Measurements from ENCODE around the gene CARD9.
A peak's percentile ranks its signal among the peaks of the same experiment; 100 is the strongest.

The CARD9 gene

GRCh38 chr9:136355616-136356557, 17.6 kb downstream of the CARD9 start (continued):
- no peak for TF ChIP-seq RBAK (tag by site-specific recombination; IDR thresholded peaks at IDR 0.05)
- TF ChIP-seq ZNF221 (tag by site-specific recombination; IDR thresholded peaks at IDR 0.05; ENCODE audit: borderline replicate concordance), result no peak
- no peak for TF ChIP-seq ZNF148 (tag by site-specific recombination; IDR thresholded peaks at IDR 0.05; ENCODE audit: borderline replicate concordance)
- TF ChIP-seq ZNF48 (tag by site-specific recombination; IDR thresholded peaks at IDR 0.05), result no peak
- TF ChIP-seq ZNF133 (tag by site-specific recombination; IDR thresholded peaks at IDR 0.05), result no peak
- TF ChIP-seq ZIC2 (tag by site-specific recombination; IDR thresholded peaks at IDR 0.05), result peak; percentile 19; the same call in 1 of the 2 replicates
- no peak for TF ChIP-seq ZNF558 (tag by site-specific recombination; IDR thresholded peaks at IDR 0.05)
- TF ChIP-seq ZNF37A (tag by site-specific recombination; IDR thresholded peaks at IDR 0.05), result no peak
- no peak for TF ChIP-seq ZNF335 (tag by site-specific recombination; conservative IDR thresholded peaks at IDR 0.05)
- TF ChIP-seq OSR2 (tag by site-specific recombination; IDR thresholded peaks at IDR 0.05), result no peak
- TF ChIP-seq ZNF488 (tag by site-specific recombination; IDR thresholded peaks at IDR 0.05), result no peak
- TF ChIP-seq ZFHX2 (tag by site-specific recombination; conservative IDR thresholded peaks at IDR 0.05), result peak; percentile 33; the same call in 1 of the 2 replicates
- no peak for TF ChIP-seq ZNF280C (tag by site-specific recombination; IDR thresholded peaks at IDR 0.05)
- TF ChIP-seq ZNF704 (tag by site-specific recombination; IDR thresholded peaks at IDR 0.05), result no peak
- TF ChIP-seq ZNF544 (tag by site-specific recombination; IDR thresholded peaks at IDR 0.05), result no peak
- TF ChIP-seq IKZF3 (tag by site-specific recombination; IDR thresholded peaks at IDR 0.05), result no peak
- no peak for TF ChIP-seq ZNF324 (tag by site-specific recombination; IDR thresholded peaks at IDR 0.05)
- no peak for TF ChIP-seq ZNF654 (tag by site-specific recombination; IDR thresholded peaks at IDR 0.05; ENCODE audit: low read depth)
- peak; percentile 43; the same call in 1 of the 2 replicates for TF ChIP-seq KLF8 (tag by site-specific recombination; IDR thresholded peaks at IDR 0.05)
- peak; percentile 82 for TF ChIP-seq BCL11B (tag by site-specific recombination; IDR thresholded peaks at IDR 0.05; ENCODE audit: low read depth)
- 0 out of 2 replicates have a peak, but pooled peaks have one; percentile 14 for TF ChIP-seq KLF17 (tag by site-specific recombination; IDR thresholded peaks at IDR 0.05)
- no peak for TF ChIP-seq ZNF837 (tag by site-specific recombination; IDR thresholded peaks at IDR 0.05)
- 0 out of 2 replicates have a peak, but pooled peaks have one; percentile 15 for TF ChIP-seq EGR2 (tag by site-specific recombination; IDR thresholded peaks at IDR 0.05; ENCODE audit: low read depth)
- TF ChIP-seq ZNF677 (tag by site-specific recombination; IDR thresholded peaks at IDR 0.05), result no peak
- TF ChIP-seq ZNF555 (tag by site-specific recombination; conservative IDR thresholded peaks at IDR 0.05), result no peak

Data from HEK293 (cell line).